ENCODE data around the gene CWH43.

- no peak for TF ChIP-seq TAF1 (IDR thresholded peaks at IDR 0.05; ENCODE audit: borderline replicate concordance, insufficient read depth, low read length)
- TF ChIP-seq POLR2AphosphoS5 (IDR thresholded peaks at IDR 0.05; ENCODE audit: low read depth, low read length): no peak
- no peak for TF ChIP-seq REST (IDR thresholded peaks at IDR 0.05; ENCODE audit: insufficient read depth in 1 of 2, low read depth in 2 of 2, low read length in 2 of 2)
Measured at GRCh38 chr4:48944252-48944651, 41.8 kb upstream of the CWH43 start.
